HepG2 (cell line): ENCODE data around the gene METTL26. TPM values are rescaled to one million over a fixed set of nuclear protein-coding genes. Genes with fewer than 3 reads are reported as not detected.
A peak's percentile ranks its signal among the peaks of the same experiment; 100 is the strongest.

Experiments used
- DMAP1 ChIP-seq: IDR thresholded peaks from 2 replicates; pipeline ENCODE4 v1.6.1; 2016
- ETS1 ChIP-seq: sonication (generic); formaldehyde crosslinking; IDR thresholded peaks from 2 replicates; pipeline ENCODE4 v1.4.0; 2020; ENCODE audit warnings: missing genetic modification reagents
- ZNF143 ChIP-seq: sonication (generic); formaldehyde crosslinking; IDR thresholded peaks from 2 replicates; pipeline ENCODE4 v1.4.0; 2020; ENCODE audit warnings: missing genetic modification reagents
- ZNF274 ChIP-seq: sonication (generic); formaldehyde crosslinking; IDR thresholded peaks from 2 replicates; pipeline ENCODE4 v1.5.1; 2020; ENCODE audit warnings: mild to moderate bottlenecking, missing genetic modification reagents
- polyA plus RNA-seq, 8 experiments: library from polyadenylated mRNA; depleted of rRNA in 3 of 8; stranded (reverse) in 7 of 8; unstranded in 1 of 8; fragments of >200 nt; fragmentation: Illumina TruSeq in 4 of 8; extraction: Trizol in 4 of 8; gene quantifications; 2 replicates each; pipeline versions ENCODE4 v1.2.1 to v1.2.3, GENCODE V29; 2011 to 2016; ENCODE audit warnings: low read depth in 4 of 8, missing spikeins in 1 of 8, mixed read lengths in 1 of 8; ENCODE audit not compliant: insufficient read depth in 1 of 8
- total RNA-seq, 5 experiments: library from RNA; depleted of rRNA; stranded (reverse); fragments of >200 nt; fragmentation: Illumina TruSeq; extraction: Trizol; gene quantifications; 2 replicates each; pipeline ENCODE4 v1.2.3, GENCODE V29; 2016; ENCODE audit warnings: low read depth in 1 of 5
- TF ChIP-seq, protein P1 (sequence below): sonication (generic); formaldehyde crosslinking; IDR thresholded peaks from 2 replicates; pipeline ENCODE4 v1.5.1; 2020; ENCODE audit warnings: mild to moderate bottlenecking, missing genetic modification reagents, moderate library complexity
- TF ChIP-seq, protein P2 (sequence below): sonication (generic); formaldehyde crosslinking; IDR thresholded peaks from 2 replicates; pipeline ENCODE4 v1.8.1; 2023; ENCODE audit warnings: missing genetic modification reagents, mild to moderate bottlenecking, borderline replicate concordance

METTL26 gene
- total and polyA plus RNA-seq, 2 of the 13 experiments (the other 11 are each of a cell fraction or from before 2014, with no cell fraction given), result 65.5 to 70.1 TPM

DNA sequence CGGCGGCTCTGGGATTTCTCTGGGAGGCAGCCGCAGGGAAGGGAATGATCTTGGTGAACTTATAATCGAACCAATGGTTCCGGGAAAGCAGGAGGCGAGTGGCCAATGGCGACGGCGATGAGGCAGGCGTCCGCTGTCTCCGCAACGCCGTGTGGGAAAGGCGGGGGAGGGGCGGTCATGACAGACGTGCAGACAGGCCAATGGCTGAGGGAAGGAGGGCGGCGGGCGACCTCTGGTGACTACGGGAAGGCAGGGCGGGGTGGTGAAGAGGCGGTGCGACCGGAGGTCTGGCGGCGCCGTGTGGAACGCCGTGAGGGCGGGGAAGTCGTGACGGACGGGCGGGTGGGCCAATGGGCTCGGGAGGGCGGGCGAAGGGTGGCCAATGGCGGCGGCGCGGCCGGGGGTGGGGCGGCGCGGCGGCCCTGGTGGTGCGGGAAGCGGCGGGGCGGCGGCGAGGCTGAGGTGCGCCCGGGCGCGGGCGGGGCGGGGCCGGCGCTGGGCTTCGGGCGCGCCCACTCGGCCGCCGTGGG, 46.4 kb downstream of the METTL26 start, which contains the start of gene RAB40C (continued):
- TF ChIP-seq, protein P1, sequence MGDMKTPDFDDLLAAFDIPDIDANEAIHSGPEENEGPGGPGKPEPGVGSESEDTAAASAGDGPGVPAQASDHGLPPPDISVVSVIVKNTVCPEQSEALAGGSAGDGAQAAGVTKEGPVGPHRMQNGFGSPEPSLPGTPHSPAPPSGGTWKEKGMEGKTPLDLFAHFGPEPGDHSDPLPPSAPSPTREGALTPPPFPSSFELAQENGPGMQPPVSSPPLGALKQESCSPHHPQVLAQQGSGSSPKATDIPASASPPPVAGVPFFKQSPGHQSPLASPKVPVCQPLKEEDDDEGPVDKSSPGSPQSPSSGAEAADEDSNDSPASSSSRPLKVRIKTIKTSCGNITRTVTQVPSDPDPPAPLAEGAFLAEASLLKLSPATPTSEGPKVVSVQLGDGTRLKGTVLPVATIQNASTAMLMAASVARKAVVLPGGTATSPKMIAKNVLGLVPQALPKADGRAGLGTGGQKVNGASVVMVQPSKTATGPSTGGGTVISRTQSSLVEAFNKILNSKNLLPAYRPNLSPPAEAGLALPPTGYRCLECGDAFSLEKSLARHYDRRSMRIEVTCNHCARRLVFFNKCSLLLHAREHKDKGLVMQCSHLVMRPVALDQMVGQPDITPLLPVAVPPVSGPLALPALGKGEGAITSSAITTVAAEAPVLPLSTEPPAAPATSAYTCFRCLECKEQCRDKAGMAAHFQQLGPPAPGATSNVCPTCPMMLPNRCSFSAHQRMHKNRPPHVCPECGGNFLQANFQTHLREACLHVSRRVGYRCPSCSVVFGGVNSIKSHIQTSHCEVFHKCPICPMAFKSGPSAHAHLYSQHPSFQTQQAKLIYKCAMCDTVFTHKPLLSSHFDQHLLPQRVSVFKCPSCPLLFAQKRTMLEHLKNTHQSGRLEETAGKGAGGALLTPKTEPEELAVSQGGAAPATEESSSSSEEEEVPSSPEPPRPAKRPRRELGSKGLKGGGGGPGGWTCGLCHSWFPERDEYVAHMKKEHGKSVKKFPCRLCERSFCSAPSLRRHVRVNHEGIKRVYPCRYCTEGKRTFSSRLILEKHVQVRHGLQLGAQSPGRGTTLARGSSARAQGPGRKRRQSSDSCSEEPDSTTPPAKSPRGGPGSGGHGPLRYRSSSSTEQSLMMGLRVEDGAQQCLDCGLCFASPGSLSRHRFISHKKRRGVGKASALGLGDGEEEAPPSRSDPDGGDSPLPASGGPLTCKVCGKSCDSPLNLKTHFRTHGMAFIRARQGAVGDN (CRISPR knock-in tag), result peak; percentile 11
- TF ChIP-seq DMAP1 (peak; percentile 84), ZNF143 (CRISPR knock-in tag) (peak; percentile 67; the same call in 1 of the 2 replicates), ETS1 (CRISPR knock-in tag) (no peak), ZNF274 (peak; percentile 61; the same call in 1 of the 2 replicates)
- TF ChIP-seq, protein P2, sequence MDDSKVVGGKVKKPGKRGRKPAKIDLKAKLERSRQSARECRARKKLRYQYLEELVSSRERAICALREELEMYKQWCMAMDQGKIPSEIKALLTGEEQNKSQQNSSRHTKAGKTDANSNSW, result no peak
